Measurements from ENCODE around the gene ARSG. TPM values are rescaled to one million over a fixed set of nuclear protein-coding genes. Genes with fewer than 3 reads are reported as not detected.

The ARSG gene
- total and polyA plus RNA-seq, 4 donors, result 1.5 to 5.4 (median 2.3) TPM

GRCh38 chr17:68383120-68383442 is 91.8 kb downstream of the ARSG start:
- no peak overlapping the region for H3K4me3 ChIP-seq (ENCODE audit: low read depth in 1 of 3, low read length in 3 of 3)
- H3K27me3 ChIP-seq (ENCODE audit: control insufficient read depth in 4 of 4, insufficient read depth in 4 of 4, low read length in 3 of 4), result no peaks in the 10 kb centered on the region
- DNase-seq (ENCODE audit: low spot score), result no peak
- WGBS, result 59% methylated on average over 4 of the region's 4 CpGs
- H3K27ac ChIP-seq (ENCODE audit: low read depth in 1 of 2, low read length in 2 of 2), result peak overlapping the region in 1 of 2 donors; percentile 61
- H3K4me1 ChIP-seq (ENCODE audit: control insufficient read depth in 4 of 4, insufficient read depth in 4 of 4, low read length in 3 of 4), result peaks cover 9 to 60% (median 48%) of the 10 kb centered on the region in 4 donors
- H3K36me3 ChIP-seq (ENCODE audit: control insufficient read depth in 4 of 4, insufficient read depth in 3 of 4, low read depth in 1 of 4, low read length in 3 of 4), result no peaks in the 10 kb centered on the region
- no peak overlapping the region for H3K9ac ChIP-seq (ENCODE audit: low read depth in 1 of 2, low read length in 2 of 2)
- TF ChIP-seq FOXA2 (IDR thresholded peaks at IDR 0.05) (no peak), NR2F2 (IDR thresholded peaks at IDR 0.05) (no peak), FOXA1 (IDR thresholded peaks at IDR 0.05) (no peak), JUND (IDR thresholded peaks at IDR 0.05) (no peak), RXRA (IDR thresholded peaks at IDR 0.05) (no peak), MAX (IDR thresholded peaks at IDR 0.05) (no peak), SP1 (IDR thresholded peaks at IDR 0.05) (no peak), ATF3 (IDR thresholded peaks at IDR 0.05) (no peak), CTCF (IDR thresholded peaks at IDR 0.05; ENCODE audit: low read depth, low read length, missing input control) (no peak), RAD21 (IDR thresholded peaks at IDR 0.05) (no peak), TAF1 (conservative IDR thresholded peaks at IDR 0.05) (no peak), REST (IDR thresholded peaks at IDR 0.05) (no peak), GABPA (IDR thresholded peaks at IDR 0.05 in 1 of 2, conservative IDR thresholded peaks at IDR 0.05 in 1 of 2) (no peak), EGR1 (IDR thresholded peaks at IDR 0.05; ENCODE audit: low read depth in 2 of 2) (no peak), HNF4A (conservative IDR thresholded peaks at IDR 0.05) (no peak), YY1 (IDR thresholded peaks at IDR 0.05) (no peak), HNF4G (IDR thresholded peaks at IDR 0.05) (no peak), ZBTB33 (IDR thresholded peaks at IDR 0.05) (no peak)
- H3K9me3 ChIP-seq (ENCODE audit: control insufficient read depth in 4 of 4, low read length in 3 of 4), result no peaks in the 10 kb centered on the region
